Fibroblast of villous mesenchyme (primary cell): Measurements from ENCODE around the gene CIAO2B. TPM values are rescaled to one million over a fixed set of nuclear protein-coding genes. Genes with fewer than 3 reads are reported as not detected.

Experiments
- DNase-seq: peaks from one replicate; pipeline ENCODE4 v3.0.0-alpha.2; 2010; ENCODE audit warnings: low read depth
- H3K4me3 ChIP-seq: 2 replicates; pipeline ENCODE4 v1.5.1; 2011; ENCODE audit warnings: low read depth, mild to moderate bottlenecking, low read length
- CTCF ChIP-seq: IDR thresholded peaks from 2 replicates; pipeline ENCODE4 v1.5.1; 2012; ENCODE audit warnings: low read depth, mild to moderate bottlenecking, low read length; ENCODE audit not compliant: insufficient read depth
- total RNA-seq: library from RNA; depleted of rRNA; stranded (reverse); fragments of >200 nt; gene quantifications from 2 replicates; pipeline ENCODE4 v1.2.3, GENCODE V29; 2012

CIAO2B gene
- total RNA-seq, 1 donor: 136 TPM

GRCh38 chr16:66918803-66919568 is 15.2 kb downstream of the CIAO2B start, which contains the start of gene CDH16:
TSS of gene CDH16 (minus strand) at chr16:66918885. CDS start at chr16:66918065, 820 bp downstream.
- H3K4me3 ChIP-seq: no peak within 1 kb of the TSS
- TF ChIP-seq CTCF: no peak
- no peak for DNase-seq

DNA sequence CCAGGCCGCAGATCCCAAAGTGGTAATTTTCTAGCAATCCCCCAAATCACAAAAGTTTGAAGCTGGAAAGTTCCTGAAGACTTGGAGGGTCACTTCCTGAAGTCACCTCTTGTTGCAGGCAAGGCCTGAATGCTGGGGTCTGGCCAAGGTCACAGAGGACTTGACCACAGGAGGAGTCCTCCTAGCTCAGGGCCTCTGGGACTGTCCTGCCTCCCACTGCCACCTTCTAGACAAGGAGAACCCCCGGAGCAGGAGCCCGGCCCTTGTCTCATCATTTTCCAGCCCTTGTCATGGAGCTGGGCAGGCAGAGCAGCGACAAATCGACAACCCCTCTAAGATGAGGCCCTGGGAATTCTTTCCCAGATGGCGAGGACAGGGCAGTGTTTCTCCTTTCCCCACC is 15.8 kb downstream of the CIAO2B start:
- no peak overlapping the region for H3K4me3 ChIP-seq
- no peak for TF ChIP-seq CTCF
- DNase-seq: no peak

DNA sequence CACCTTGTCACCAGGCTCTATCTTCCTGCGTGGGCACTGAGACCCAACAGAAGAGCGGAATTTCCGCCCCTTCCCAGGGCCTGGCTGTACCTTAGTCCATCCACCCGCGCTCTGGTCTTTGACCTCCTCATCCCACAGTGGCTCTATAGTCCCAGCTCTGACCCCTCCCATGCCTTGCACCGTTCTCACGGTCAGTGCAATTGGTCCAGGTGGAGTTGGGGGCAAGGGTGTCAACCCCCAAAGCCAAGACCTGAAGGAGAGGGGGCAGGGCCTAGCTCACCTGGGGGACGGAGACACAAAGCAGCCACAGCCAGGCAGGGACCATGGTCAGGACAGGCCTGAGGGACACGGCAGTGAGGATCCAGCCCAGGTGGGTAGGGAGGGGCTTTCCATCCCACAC is 16.5 kb downstream of the CIAO2B start:
- no peak overlapping the region for H3K4me3 ChIP-seq
- no peak for DNase-seq
- no peak for TF ChIP-seq CTCF

DNA sequence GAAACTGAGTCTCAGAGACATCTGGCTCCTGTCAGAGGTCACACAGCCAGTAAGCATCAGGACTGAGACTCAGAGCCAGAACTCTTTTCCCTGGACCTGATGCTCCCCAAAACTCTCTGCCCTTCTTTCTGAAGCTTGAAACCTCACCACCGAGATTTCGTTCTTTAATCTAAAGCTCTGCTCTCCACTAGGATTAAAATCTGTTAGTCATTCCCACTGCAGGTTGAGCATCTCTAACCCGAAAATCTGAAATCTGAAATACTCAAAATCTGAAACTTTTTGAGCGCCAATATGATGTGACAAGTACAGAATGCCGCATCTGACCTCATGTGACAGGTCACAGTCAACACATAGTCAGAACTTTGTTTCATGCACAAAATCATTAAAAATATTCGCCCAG is 17.7 kb downstream of the CIAO2B start:
- TF ChIP-seq CTCF: no peak
- H3K4me3 ChIP-seq: no peak overlapping the region
- no peak for DNase-seq

DNA sequence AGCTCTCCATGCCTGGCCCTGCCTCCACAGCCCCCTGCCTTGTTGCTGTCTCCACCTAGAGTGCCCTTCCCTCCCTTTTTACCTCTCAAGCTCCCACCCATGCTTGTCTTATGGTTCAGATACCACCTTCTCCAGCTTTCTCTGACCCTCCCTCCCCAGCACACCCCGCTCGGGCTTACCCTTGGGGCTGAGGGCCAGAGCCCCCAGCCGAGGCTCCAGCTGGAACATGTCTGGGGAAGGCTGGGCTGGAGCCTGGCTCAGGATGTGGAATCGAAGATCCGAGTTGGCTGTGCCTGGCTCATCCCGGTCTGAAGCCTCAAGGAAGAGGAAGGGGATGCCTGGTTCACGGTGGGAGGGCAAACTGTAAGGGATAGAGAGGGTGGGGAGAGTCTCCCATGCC is 19.2 kb downstream of the CIAO2B start:
- DNase-seq: no peak
- no peak overlapping the region for H3K4me3 ChIP-seq
- no peak for TF ChIP-seq CTCF

DNA sequence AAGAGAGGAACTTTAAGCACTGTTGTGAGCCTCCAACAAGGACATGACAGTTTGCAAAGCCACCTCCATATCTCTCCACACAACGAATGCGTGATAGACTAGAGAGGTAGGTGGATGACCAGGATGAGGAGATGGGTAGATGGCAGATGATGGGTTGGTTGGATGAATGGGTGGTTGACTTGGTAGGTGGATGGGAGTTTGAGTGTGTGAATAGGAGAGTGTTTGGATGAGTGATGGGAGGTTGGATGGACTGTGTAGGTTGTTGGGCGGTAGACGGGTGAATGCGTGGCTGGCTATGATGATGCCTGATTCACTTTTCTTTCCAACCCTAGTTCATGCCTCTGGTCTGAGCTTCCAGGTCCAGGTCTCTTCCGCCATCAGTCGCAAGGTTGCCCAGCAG is 19.7 kb downstream of the CIAO2B start:
- no peak for TF ChIP-seq CTCF
- no peak for DNase-seq
- no peak overlapping the region for H3K4me3 ChIP-seq

DNA sequence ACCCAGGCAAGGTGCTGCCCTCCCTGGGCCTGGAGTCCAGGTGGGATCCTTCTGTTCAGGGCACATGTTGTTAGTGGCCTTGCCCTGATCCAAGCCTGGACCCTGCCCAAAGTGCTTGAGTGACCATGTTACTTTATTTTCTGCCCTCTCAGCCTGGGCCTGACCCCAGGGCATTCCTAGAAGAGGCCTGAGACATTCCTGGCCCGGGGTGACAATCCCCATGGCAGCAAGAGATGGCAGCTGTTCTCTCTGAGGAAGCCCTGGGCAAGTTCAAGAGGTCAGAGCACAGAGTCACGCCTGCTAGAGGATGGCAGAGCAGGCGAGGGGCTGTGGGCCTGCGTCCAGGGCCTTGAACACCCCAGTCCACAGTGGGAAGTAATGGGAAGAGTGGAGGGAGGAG is 20.5 kb downstream of the CIAO2B start:
- H3K4me3 ChIP-seq: no peak overlapping the region
- no peak for DNase-seq
- TF ChIP-seq CTCF: no peak
